GM12878 (cell line): ENCODE data around the gene SLC2A4. TPM values are rescaled to one million over a fixed set of nuclear protein-coding genes. Genes with fewer than 3 reads are reported as not detected.

Source experiments
- ATF7 ChIP-seq: fragments of 450-650 bp; IDR thresholded peaks from 2 replicates; pipeline ENCODE4 v1.6.1; 2016; ENCODE audit warnings: low read depth, mild to moderate bottlenecking
- CUX1 ChIP-seq: IDR thresholded peaks from 2 replicates; pipeline ENCODE4 v1.6.1; 2012; ENCODE audit warnings: improper control_type of control experiment, low read depth, low read length; ENCODE audit not compliant: insufficient replicate concordance
- ELK1 ChIP-seq: IDR thresholded peaks from 2 replicates; pipeline ENCODE4 v1.6.1; 2012; ENCODE audit warnings: low read depth, low read length, improper control_type of control experiment
- FOXM1 ChIP-seq: IDR thresholded peaks from 2 replicates; pipeline ENCODE4 v1.6.1; 2012; ENCODE audit warnings: low read depth, mild to moderate bottlenecking, inconsistent platforms, low read length, moderate library complexity
- GABPA ChIP-seq: IDR thresholded peaks from 2 replicates; pipeline ENCODE4 v1.6.1; 2014; ENCODE audit warnings: antibody characterized with exemption, low read depth, mild to moderate bottlenecking, inconsistent platforms
- LARP7 ChIP-seq: fragments of 450-650 bp; IDR thresholded peaks from 2 replicates; pipeline ENCODE4 v1.6.1; 2017; ENCODE audit warnings: mild to moderate bottlenecking
- MLLT1 ChIP-seq: fragments of 450-650 bp; IDR thresholded peaks from 2 replicates; pipeline ENCODE4 v1.6.1; 2016; ENCODE audit warnings: mild to moderate bottlenecking
- MTA2 ChIP-seq: fragments of 450-650 bp; IDR thresholded peaks from 2 replicates; pipeline ENCODE4 v1.6.1; 2016; ENCODE audit warnings: low read depth, mild to moderate bottlenecking, moderate library complexity
- MYC ChIP-seq: IDR thresholded peaks from 2 replicates; pipeline ENCODE4 v1.6.1; 2011; ENCODE audit warnings: mild to moderate bottlenecking, low read length, moderate library complexity, inconsistent platforms; ENCODE audit not compliant: insufficient read depth, insufficient replicate concordance, insufficient read length, severe bottlenecking
- NFYB ChIP-seq: IDR thresholded peaks from 2 replicates; pipeline ENCODE4 v1.6.1; 2011; ENCODE audit warnings: low read depth, mild to moderate bottlenecking, low read length, improper control_type of control experiment, moderate library complexity; ENCODE audit not compliant: insufficient read depth
- POLR2AphosphoS5 ChIP-seq: IDR thresholded peaks from 2 replicates; pipeline ENCODE4 v1.6.1; 2011; ENCODE audit warnings: mild to moderate bottlenecking, low read length, inconsistent platforms
- RCOR1 ChIP-seq: conservative IDR thresholded peaks from 2 replicates; pipeline ENCODE4 v1.6.1; 2012; ENCODE audit warnings: low read depth, low read length, improper control_type of control experiment
- REST ChIP-seq: IDR thresholded peaks from 2 replicates; pipeline ENCODE4 v1.6.1; 2012; ENCODE audit warnings: mild to moderate bottlenecking, low read depth, low read length
- RFX5 ChIP-seq: IDR thresholded peaks from 2 replicates; pipeline ENCODE4 v1.6.1; 2011; ENCODE audit warnings: low read depth, low read length, improper control_type of control experiment
- USF1 ChIP-seq: IDR thresholded peaks from 2 replicates; pipeline ENCODE4 v1.6.1; 2011; ENCODE audit warnings: borderline replicate concordance, low read depth, mild to moderate bottlenecking, moderate library complexity, mixed read lengths, low read length; ENCODE audit not compliant: insufficient read depth; ENCODE audit errors: extremely low read length
- YY1 ChIP-seq: IDR thresholded peaks from 2 replicates; pipeline ENCODE4 v1.6.1; 2011; ENCODE audit warnings: low read depth, mild to moderate bottlenecking, low read length
- polyA plus RNA-seq, 11 experiments: library from polyadenylated mRNA; depleted of rRNA in 4 of 11; unstranded in 6 of 11; stranded (reverse) in 5 of 11; fragments of >200 nt; fragmentation: Nextera tagmentation in 4 of 11; fragmentation: Illumina TruSeq in 1 of 11; extraction: Ambion mirVana in 4 of 11; extraction: Trizol in 1 of 11; gene quantifications; 1 replicate in 1 of 11; 2 replicates in 10 of 11; pipeline versions ENCODE4 v1.2.1 to v1.2.3, GENCODE V29; 2011 to 2016; ENCODE audit warnings: inconsistent platforms in 2 of 11, missing spikeins in 2 of 11, low read depth in 1 of 11
- total RNA-seq, 4 experiments: library from RNA; depleted of rRNA in 3 of 4; stranded (reverse); fragments of >200 nt in 3 of 4; fragmentation: Illumina TruSeq in 1 of 4; extraction: Trizol in 1 of 4; gene quantifications; 2 replicates each; pipeline versions ENCODE4 v1.2.1 to v1.2.3, GENCODE V29; 2013 to 2021

Gene SLC2A4
- total and polyA plus RNA-seq, 10 of the 15 experiments (the other 5 are each of a cell fraction or from before 2014, with no cell fraction given) = 0.03 to 0.23 (median 0.04) TPM; not detected in 4

- TF ChIP-seq USF1 (no peak), LARP7 (no peak), FOXM1 (peak; percentile 65; the same call in 1 of the 2 replicates), MTA2 (peak; percentile 31; the same call in 1 of the 2 replicates), NFYB (no peak), ELK1 (no peak), REST (no peak), RFX5 (no peak), MLLT1 (peak; percentile 86), GABPA (0 out of 2 replicates have a peak, but pooled peaks have one; percentile 34), ATF7 (peak; percentile 55), MYC (no peak), POLR2AphosphoS5 (peak; percentile 92), CUX1 (no peak), RCOR1 (no peak), YY1 (peak; percentile 49; the same call in 1 of the 2 replicates)
Measured at GRCh38 chr17:7308625-7309433, 27.3 kb downstream of the SLC2A4 start (continued).
